GM23338 (cell line): ENCODE results near the gene CYB5D1. TPM values are rescaled to one million over a fixed set of nuclear protein-coding genes. Genes with fewer than 3 reads are reported as not detected.

Experiments
- ATAC-seq: fragments of 200-7000 bp; cut with Tn5 transposase; 3 replicates; pipeline ENCODE4 v1.9.1; 2020
- DNase-seq: peaks from one replicate; pipeline ENCODE4 v3.0.0-alpha.2; 2015; ENCODE audit warnings: low spot score
- H2AFZ ChIP-seq: fragments of 200-600 bp; sonication (generic); 2 replicates; pipeline ENCODE4 v1.8.0; 2016; ENCODE audit warnings: antibody characterized with exemption, mild to moderate bottlenecking, moderate library complexity
- H3F3A ChIP-seq: fragments of 200-600 bp; sonication (generic); replicated peaks from 2 replicates; pipeline ENCODE4 v1.8.0; 2017; ENCODE audit warnings: antibody characterized with exemption, mixed run types, low read depth
- H3K27ac ChIP-seq: fragments of 200-600 bp; sonication (generic); 2 replicates; pipeline ENCODE4 v1.6.1; 2016; ENCODE audit warnings: low read depth
- H3K27me3 ChIP-seq: fragments of 200-600 bp; sonication (generic); 2 replicates; pipeline ENCODE4 v1.8.0; 2016; ENCODE audit warnings: mild to moderate bottlenecking, mixed run types, moderate library complexity; ENCODE audit not compliant: insufficient read depth
- H3K36me3 ChIP-seq: fragments of 200-600 bp; sonication (generic); 2 replicates; pipeline ENCODE4 v1.8.0; 2016; ENCODE audit warnings: mild to moderate bottlenecking; ENCODE audit not compliant: insufficient read depth
- H3K4me1 ChIP-seq: fragments of 200-600 bp; sonication (generic); 2 replicates; pipeline ENCODE4 v1.8.0; 2016; ENCODE audit warnings: mild to moderate bottlenecking, moderate library complexity; ENCODE audit not compliant: insufficient read depth
- H3K4me2 ChIP-seq: fragments of 200-600 bp; sonication (generic); 2 replicates; pipeline ENCODE4 v1.7.1; 2017; ENCODE audit warnings: mixed run types
- H3K4me3 ChIP-seq: fragments of 200-600 bp; sonication (generic); 2 replicates; pipeline ENCODE4 v1.6.1; 2016; ENCODE audit warnings: mixed run types
- H3K79me2 ChIP-seq: fragments of 200-600 bp; sonication (generic); replicated peaks from 2 replicates; pipeline ENCODE4 v1.8.0; 2017; ENCODE audit warnings: mild to moderate bottlenecking; ENCODE audit not compliant: insufficient read depth
- H3K9me2 ChIP-seq: fragments of 200-600 bp; sonication (generic); 2 replicates; pipeline ENCODE4 v1.8.0; 2017; ENCODE audit not compliant: insufficient read depth
- H4K20me1 ChIP-seq: fragments of 200-600 bp; sonication (generic); replicated peaks from 2 replicates; pipeline ENCODE4 v1.8.0; 2017; ENCODE audit warnings: mild to moderate bottlenecking; ENCODE audit not compliant: insufficient read depth
- H3K27ac Mint-ChIP-seq: 2 replicates; pipeline ENCODE4 v1.8.0; 2020; ENCODE audit warnings: inconsistent platforms, mild to moderate bottlenecking, moderate library complexity, mixed read lengths
- H3K27me3 Mint-ChIP-seq: 3 replicates; pipeline ENCODE4 v1.8.0; 2022; ENCODE audit warnings: low read depth, mild to moderate bottlenecking, moderate library complexity, mixed read lengths, inconsistent platforms; ENCODE audit not compliant: insufficient read depth, poor library complexity
- H3K36me3 Mint-ChIP-seq: 3 replicates; pipeline ENCODE4 v1.8.0; 2021; ENCODE audit warnings: low read depth, mild to moderate bottlenecking, inconsistent platforms, moderate library complexity, mixed read lengths
- H3K4me1 Mint-ChIP-seq: 3 replicates; pipeline ENCODE4 v1.8.0; 2020; ENCODE audit warnings: mild to moderate bottlenecking, inconsistent platforms, mixed read lengths
- H3K4me3 Mint-ChIP-seq: 3 replicates; pipeline ENCODE4 v1.8.0; 2021; ENCODE audit warnings: moderate library complexity, mild to moderate bottlenecking, inconsistent platforms, mixed read lengths
- H3K9me3 Mint-ChIP-seq: 3 replicates; pipeline ENCODE4 v1.8.0; 2020; ENCODE audit warnings: moderate library complexity, mild to moderate bottlenecking, inconsistent platforms, mixed read lengths
- CREB1 ChIP-seq: fragments of 250-450 bp; sonication (Bioruptor Pico); IDR thresholded peaks from 2 replicates; pipeline ENCODE4 v1.5.0; 2020; ENCODE audit warnings: low read depth, mild to moderate bottlenecking, moderate library complexity
- CTCF ChIP-seq, 2 experiments: fragments of 200-600 bp in 1 of 2; sonication (generic) in 1 of 2; conservative IDR thresholded peaks; 2 replicates each; pipeline versions ENCODE4 v1.5.1 to v1.6.1; 2016 to 2017; ENCODE audit warnings: antibody characterized with exemption in 2 of 2, low read depth in 2 of 2, mild to moderate bottlenecking in 2 of 2, moderate library complexity in 1 of 2
- EZH2 ChIP-seq: fragments of 200-600 bp; sonication (generic); IDR thresholded peaks from one replicate; pipeline ENCODE4 v1.8.0; 2017; ENCODE audit warnings: antibody characterized with exemption, mild to moderate bottlenecking, low read depth; ENCODE audit not compliant: unreplicated experiment
- EZH2phosphoT487 ChIP-seq: fragments of 200-600 bp; sonication (generic); IDR thresholded peaks from one replicate; pipeline ENCODE4 v1.8.1; 2018; ENCODE audit warnings: antibody characterized with exemption; ENCODE audit not compliant: unreplicated experiment
- NANOG ChIP-seq: IDR thresholded peaks from 2 replicates; pipeline ENCODE4 v1.6.1; 2016; ENCODE audit warnings: antibody characterized with exemption, borderline replicate concordance
- POLR2AphosphoS5 ChIP-seq: IDR thresholded peaks from 2 replicates; pipeline ENCODE4 v1.6.1; 2016; ENCODE audit warnings: antibody characterized with exemption, low read depth
- REST ChIP-seq: IDR thresholded peaks from one replicate; pipeline ENCODE4 v1.6.1; 2018; ENCODE audit warnings: antibody characterized with exemption; ENCODE audit not compliant: unreplicated experiment
- ZNF114 ChIP-seq: fragments of 250-450 bp; sonication (Bioruptor Pico); IDR thresholded peaks from 2 replicates; pipeline ENCODE4 v1.5.0; 2020; ENCODE audit warnings: mild to moderate bottlenecking, moderate library complexity
- ZNF331 ChIP-seq: fragments of 250-450 bp; sonication (Bioruptor Pico); IDR thresholded peaks from 2 replicates; pipeline ENCODE4 v1.5.0; 2020; ENCODE audit warnings: low read depth, mild to moderate bottlenecking, moderate library complexity
- polyA plus RNA-seq: library from polyadenylated mRNA; unstranded; fragments of >200 nt; fragmentation: Nextera tagmentation; extraction: Ambion mirVana; gene quantifications from 2 replicates; pipeline ENCODE4 v1.2.1, GENCODE V29; 2016
- total RNA-seq: library from RNA; depleted of rRNA; stranded (reverse); fragments of >200 nt; shearing (Covaris generic); gene quantifications from 2 replicates; pipeline ENCODE4 v1.2.3, GENCODE V29; 2014

Gene CYB5D1
- total and polyA plus RNA-seq, 2 experiments from 2014 or later: 3.5 to 8.4 TPM

- no peaks in the 10 kb centered on the region for H3K36me3 ChIP-seq
- Mint-ChIP-seq H3K9me3 (no peaks in the 10 kb centered on the region; the same call in 2 of the 3 replicates), H3K4me3 (peak overlapping the region; percentile 74), H3K4me1 (peaks cover 3% of the 10 kb centered on the region; the same call in 1 of the 3 replicates), H3K36me3 (no peaks in the 10 kb centered on the region; the same call in 2 of the 3 replicates), H3K27ac (no peak overlapping the region), H3K27me3 (peaks cover 2% of the 10 kb centered on the region)
- H3K4me3 ChIP-seq: peak overlapping the region; percentile 36; the same call in 1 of the 2 replicates
- no peaks in the 10 kb centered on the region for H3K79me2 ChIP-seq
- TF ChIP-seq CTCF (conservative IDR thresholded peaks at IDR 0.05; ENCODE audit: low read depth in 2 of 2) (no peak), EZH2 (no peak), NANOG (no peak), ZNF114 (CRISPR knock-in tag) (no peak), REST (no peak), EZH2phosphoT487 (no peak), ZNF331 (CRISPR knock-in tag) (no peak), CREB1 (CRISPR knock-in tag) (no peak), POLR2AphosphoS5 (no peak)
- no peaks in the 10 kb centered on the region for H3K9me2 ChIP-seq
- DNase-seq (no peak), ATAC-seq (no peak)
- peaks cover 8% of the 10 kb centered on the region for H3F3A ChIP-seq
- peaks cover 40% of the 10 kb centered on the region for H3K4me1 ChIP-seq
- H3K27ac ChIP-seq: no peak overlapping the region
- H3K27me3 ChIP-seq: peaks cover 71% of the 10 kb centered on the region
- no peaks in the 10 kb centered on the region for H4K20me1 ChIP-seq
- H2AFZ ChIP-seq: no peak overlapping the region
- peak overlapping the region; percentile 70 for H3K4me2 ChIP-seq
Measured at GRCh38 chr17:7883781-7884386, 26.1 kb downstream of the CYB5D1 start.
